ENCODE results near the gene FUT3.

FUT3 gene

DNA sequence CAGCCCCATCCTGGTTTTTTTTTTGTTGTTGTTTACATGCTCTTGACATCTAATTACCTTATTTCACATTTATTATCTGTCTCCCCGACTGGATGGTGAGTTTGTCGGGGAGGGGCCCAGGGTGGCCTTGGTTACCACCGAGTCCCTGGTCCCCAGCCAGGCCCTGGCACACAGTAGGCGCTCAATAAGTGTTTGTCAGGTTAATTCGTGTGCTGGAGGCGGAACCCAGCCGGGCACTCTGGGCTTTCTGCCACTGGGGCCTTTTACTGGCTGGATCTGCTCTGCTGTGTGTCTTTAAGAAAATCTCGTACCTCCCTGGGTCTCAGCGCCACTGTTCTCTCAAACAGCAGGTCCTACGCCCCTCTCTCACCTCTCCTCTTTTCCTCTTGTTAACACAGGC is 41.8 kb downstream of the FUT3 start:
- TF ChIP-seq PAX5 (IDR thresholded peaks at IDR 0.05; ENCODE audit: insufficient read depth, low read length, severe bottlenecking) (no peak), SPI1 (IDR thresholded peaks at IDR 0.05; ENCODE audit: low read depth, low read length) (no peak), POU2F2 (IDR thresholded peaks at IDR 0.05; ENCODE audit: low read depth, low read length) (no peak), TAF1 (IDR thresholded peaks at IDR 0.05; ENCODE audit: low read depth, low read length) (no peak), POLR2A (IDR thresholded peaks at IDR 0.05; ENCODE audit: low read depth, low read length) (no peak), POLR2AphosphoS5 (IDR thresholded peaks at IDR 0.05; ENCODE audit: low read depth, low read length) (no peak)
- DNase-seq (ENCODE audit: insufficient read length, low spot score) (no peak), FAIRE-seq (no peak)

DNA sequence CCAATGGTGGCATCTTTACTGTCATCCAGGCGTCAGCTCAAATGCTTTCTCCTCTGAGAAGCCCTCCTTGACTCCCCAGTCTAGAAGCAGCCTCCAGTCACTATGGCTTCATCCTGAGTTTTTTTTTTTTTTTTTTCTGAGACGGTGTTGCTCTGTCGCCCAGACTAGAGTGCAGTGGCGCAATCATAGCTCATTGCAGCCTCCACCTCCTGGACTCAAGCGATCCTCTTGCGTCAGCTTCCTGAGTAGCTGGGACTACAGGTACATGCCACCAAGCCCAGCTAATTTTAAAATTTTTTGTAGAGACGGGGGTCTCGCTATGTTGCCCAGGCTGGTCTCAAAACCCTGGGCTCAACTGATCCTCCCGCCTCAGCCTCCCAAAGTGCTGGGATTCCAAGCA is 42.2 kb downstream of the FUT3 start:
- FAIRE-seq: no peak
- no peak for DNase-seq (ENCODE audit: insufficient read length, low spot score)
- TF ChIP-seq POU2F2 (IDR thresholded peaks at IDR 0.05; ENCODE audit: low read depth, low read length) (no peak), POLR2A (IDR thresholded peaks at IDR 0.05; ENCODE audit: low read depth, low read length) (no peak), PAX5 (IDR thresholded peaks at IDR 0.05; ENCODE audit: insufficient read depth, low read length, severe bottlenecking) (no peak), TAF1 (IDR thresholded peaks at IDR 0.05; ENCODE audit: low read depth, low read length) (no peak), SPI1 (IDR thresholded peaks at IDR 0.05; ENCODE audit: low read depth, low read length) (no peak), POLR2AphosphoS5 (IDR thresholded peaks at IDR 0.05; ENCODE audit: low read depth, low read length) (no peak)

DNA sequence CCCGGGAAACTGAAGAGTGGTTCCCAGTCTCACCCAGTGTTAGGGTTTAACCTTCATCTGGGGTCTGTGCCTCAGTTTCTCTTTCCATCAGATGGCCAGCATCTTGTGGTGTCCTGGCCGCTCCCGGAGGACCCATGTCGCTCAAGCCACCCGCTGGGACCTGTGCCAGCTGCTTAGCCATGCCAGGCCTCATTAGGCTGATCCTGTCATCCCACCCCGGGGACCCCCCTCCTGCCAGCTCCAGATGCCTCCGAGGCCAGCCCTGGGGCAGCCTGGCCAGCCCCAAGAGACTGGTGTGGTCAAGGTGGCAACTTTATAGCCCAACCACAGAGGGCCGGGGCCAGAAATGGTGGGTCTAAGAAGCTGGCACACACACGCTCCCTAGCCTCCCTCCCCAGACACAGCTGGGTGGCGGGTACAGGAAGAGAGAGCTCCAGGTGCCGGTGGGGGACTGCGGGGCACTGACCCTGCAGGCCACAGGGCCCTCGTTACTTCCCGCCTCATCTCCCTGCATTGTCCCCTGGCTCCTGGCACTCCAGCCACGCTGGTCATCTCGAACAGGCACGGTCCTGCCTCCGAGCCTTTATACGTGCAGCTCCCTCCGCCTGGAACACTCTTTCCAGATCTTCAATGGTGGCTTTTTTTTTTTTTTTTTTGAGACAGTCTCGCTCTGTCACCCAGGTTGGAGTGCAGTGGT is 43.0 kb downstream of the FUT3 start:
- no peak for FAIRE-seq
- no peak for DNase-seq (ENCODE audit: insufficient read length, low spot score)
- no peak for TF ChIP-seq POU2F2 (IDR thresholded peaks at IDR 0.05; ENCODE audit: low read depth, low read length)

DNA sequence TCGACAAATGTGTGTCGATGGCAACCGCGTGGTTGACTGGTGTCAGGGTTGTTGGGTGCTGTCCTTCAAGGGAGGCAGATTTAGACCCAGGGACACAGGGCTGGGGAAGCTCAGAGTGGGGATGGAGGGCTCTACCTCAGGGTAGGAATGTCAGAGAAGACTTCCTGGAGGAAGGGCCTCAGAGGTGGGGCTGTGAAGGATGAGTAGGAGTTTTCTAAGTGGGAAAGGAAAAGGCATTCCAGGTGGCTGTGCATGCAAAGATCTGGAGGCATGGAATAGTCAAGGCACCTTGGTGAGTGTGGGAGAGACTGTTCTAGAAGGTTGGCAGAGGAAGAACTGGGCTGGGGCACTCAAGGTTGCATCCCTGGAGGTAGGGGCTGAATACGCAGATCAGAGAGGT is 44.3 kb downstream of the FUT3 start:
- no peak for TF ChIP-seq POLR2AphosphoS5 (IDR thresholded peaks at IDR 0.05; ENCODE audit: low read depth, low read length)
- TF ChIP-seq PAX5 (IDR thresholded peaks at IDR 0.05; ENCODE audit: insufficient read depth, low read length, severe bottlenecking): no peak
- TF ChIP-seq SPI1 (IDR thresholded peaks at IDR 0.05; ENCODE audit: low read depth, low read length): no peak
- TF ChIP-seq TAF1 (IDR thresholded peaks at IDR 0.05; ENCODE audit: low read depth, low read length): no peak
- no peak for FAIRE-seq
- no peak for DNase-seq (ENCODE audit: insufficient read length, low spot score)

DNA sequence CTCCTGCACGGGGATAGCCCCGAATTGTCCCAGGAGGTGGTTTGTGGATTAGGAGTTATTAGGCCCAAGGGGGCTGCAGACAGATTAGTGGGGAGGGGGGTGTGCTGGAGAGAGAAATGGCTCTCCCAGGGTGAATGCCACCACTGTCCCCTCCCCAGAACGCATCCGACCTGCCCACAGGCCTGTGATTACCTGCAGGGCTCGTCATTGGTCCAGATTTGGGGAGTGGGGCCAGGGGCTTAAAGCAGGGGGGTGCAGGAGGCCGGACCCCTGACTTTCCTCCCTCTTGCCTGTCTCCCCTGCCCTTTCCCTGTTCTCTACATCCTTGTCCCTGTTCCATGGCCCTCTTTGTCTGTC is 45.1 kb downstream of the FUT3 start:
- DNase-seq (ENCODE audit: insufficient read length, low spot score) (no peak), FAIRE-seq (no peak)
- TF ChIP-seq PAX5 (IDR thresholded peaks at IDR 0.05; ENCODE audit: insufficient read depth, low read length, severe bottlenecking): no peak
- no peak for TF ChIP-seq POLR2A (IDR thresholded peaks at IDR 0.05; ENCODE audit: low read depth, low read length)
- TF ChIP-seq TAF1 (IDR thresholded peaks at IDR 0.05; ENCODE audit: low read depth, low read length): no peak
- no peak for TF ChIP-seq POLR2AphosphoS5 (IDR thresholded peaks at IDR 0.05; ENCODE audit: low read depth, low read length)
- no peak for TF ChIP-seq SPI1 (IDR thresholded peaks at IDR 0.05; ENCODE audit: low read depth, low read length)
- no peak for TF ChIP-seq POU2F2 (IDR thresholded peaks at IDR 0.05; ENCODE audit: low read depth, low read length)

DNA sequence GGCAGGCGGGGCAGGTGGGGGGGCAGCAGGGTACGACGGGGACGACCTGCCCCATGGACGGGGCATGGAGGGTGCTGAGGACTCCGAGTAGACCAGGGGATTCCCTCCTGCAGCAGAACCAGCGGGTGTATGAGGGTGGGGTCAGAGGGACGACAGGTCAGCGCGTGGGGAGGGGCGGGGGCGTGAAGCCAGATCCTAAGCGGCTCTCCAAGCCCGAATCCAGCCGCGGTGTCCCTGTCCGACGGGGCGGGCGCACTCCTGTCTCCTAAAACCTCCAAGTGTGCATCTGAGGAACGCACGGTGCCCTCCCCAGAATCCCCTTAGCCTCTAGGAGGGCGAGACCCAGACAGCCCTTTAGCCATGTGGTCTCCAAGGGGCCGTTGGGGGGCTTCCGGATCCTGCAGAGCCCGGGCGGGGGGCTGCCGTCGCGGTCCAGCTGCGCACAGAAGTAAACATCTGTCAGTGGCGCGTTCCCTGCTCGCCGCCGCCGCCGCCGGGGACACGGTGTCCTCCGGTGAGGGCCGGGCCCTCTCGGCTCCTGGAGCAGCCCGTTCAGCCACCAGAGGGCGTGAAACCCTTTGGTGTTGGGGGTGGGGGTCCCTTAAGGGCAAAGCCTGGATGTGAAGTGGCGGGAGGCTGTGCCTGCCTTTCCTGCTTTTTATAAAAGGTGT is 45.7 kb downstream of the FUT3 start:
- DNase-seq (ENCODE audit: insufficient read length, low spot score): peak; percentile 64
- TF ChIP-seq POLR2AphosphoS5 (IDR thresholded peaks at IDR 0.05; ENCODE audit: low read depth, low read length) (no peak), PAX5 (IDR thresholded peaks at IDR 0.05; ENCODE audit: insufficient read depth, low read length, severe bottlenecking) (no peak), SPI1 (IDR thresholded peaks at IDR 0.05; ENCODE audit: low read depth, low read length) (no peak), POU2F2 (IDR thresholded peaks at IDR 0.05; ENCODE audit: low read depth, low read length) (no peak), TAF1 (IDR thresholded peaks at IDR 0.05; ENCODE audit: low read depth, low read length) (no peak), POLR2A (IDR thresholded peaks at IDR 0.05; ENCODE audit: low read depth, low read length) (no peak)
- no peak for FAIRE-seq

DNA sequence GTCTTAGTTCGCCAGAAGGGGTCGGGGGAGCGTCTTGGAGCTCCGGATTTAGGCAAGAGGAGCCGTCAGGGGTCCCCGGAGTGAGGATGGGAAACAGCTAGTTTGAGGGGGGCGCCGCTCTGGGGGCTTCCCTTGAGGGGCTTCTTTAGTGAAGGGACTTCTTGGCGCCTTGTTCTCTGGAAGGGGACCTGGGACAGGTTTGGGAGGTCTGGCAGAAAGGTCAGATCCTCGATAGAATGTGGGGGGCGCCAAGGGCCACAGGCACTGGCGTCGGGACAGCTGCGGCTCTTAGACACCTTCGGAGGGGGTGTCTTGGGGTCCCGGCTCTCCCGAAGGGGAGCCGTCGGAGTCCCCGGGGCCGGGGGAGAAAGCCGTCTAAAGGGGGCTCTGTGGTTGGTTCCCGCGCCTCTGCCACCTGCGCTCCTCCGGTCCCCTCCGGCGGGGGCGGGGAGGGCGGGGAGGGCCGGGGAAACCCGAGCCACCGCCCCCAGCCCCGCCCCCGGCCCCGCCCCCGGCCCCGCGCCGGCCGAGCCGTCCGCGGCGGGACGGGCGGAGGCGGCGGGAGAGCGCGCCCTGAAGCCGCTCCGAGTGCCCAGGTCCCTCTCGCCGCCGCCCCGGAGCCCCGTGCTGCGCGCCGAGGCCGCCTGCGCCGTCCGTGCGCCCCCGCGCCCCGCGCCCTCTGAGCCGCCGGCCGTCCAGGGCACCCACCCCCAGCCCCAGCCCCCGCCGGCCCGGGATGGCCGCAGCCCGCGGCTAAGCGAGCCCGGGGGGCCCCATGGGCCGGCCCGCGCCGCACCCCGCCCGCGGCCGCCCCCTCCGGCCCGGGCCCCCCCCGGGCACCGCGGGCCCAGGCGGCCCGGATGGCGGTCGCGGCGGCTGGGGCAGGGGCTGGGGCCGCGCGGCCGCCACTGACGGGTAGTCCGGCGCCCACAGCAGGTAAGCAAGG is 46.5 kb downstream of the FUT3 start, which contains the start of gene NRTN:
Gene NRTN (plus strand): TSS at position 552 of the 946 bp plus-strand sequence. CDS start 19,099 bp downstream, outside the sequence.
- TF ChIP-seq POLR2A (IDR thresholded peaks at IDR 0.05; ENCODE audit: low read depth, low read length) (no peak), TAF1 (IDR thresholded peaks at IDR 0.05; ENCODE audit: low read depth, low read length) (no peak), SPI1 (IDR thresholded peaks at IDR 0.05; ENCODE audit: low read depth, low read length) (no peak), POU2F2 (IDR thresholded peaks at IDR 0.05; ENCODE audit: low read depth, low read length) (no peak), PAX5 (IDR thresholded peaks at IDR 0.05; ENCODE audit: insufficient read depth, low read length, severe bottlenecking) (no peak), POLR2AphosphoS5 (IDR thresholded peaks at IDR 0.05; ENCODE audit: low read depth, low read length) (no peak)
- no peak for FAIRE-seq
- DNase-seq (ENCODE audit: insufficient read length, low spot score): peak; percentile 68

DNA sequence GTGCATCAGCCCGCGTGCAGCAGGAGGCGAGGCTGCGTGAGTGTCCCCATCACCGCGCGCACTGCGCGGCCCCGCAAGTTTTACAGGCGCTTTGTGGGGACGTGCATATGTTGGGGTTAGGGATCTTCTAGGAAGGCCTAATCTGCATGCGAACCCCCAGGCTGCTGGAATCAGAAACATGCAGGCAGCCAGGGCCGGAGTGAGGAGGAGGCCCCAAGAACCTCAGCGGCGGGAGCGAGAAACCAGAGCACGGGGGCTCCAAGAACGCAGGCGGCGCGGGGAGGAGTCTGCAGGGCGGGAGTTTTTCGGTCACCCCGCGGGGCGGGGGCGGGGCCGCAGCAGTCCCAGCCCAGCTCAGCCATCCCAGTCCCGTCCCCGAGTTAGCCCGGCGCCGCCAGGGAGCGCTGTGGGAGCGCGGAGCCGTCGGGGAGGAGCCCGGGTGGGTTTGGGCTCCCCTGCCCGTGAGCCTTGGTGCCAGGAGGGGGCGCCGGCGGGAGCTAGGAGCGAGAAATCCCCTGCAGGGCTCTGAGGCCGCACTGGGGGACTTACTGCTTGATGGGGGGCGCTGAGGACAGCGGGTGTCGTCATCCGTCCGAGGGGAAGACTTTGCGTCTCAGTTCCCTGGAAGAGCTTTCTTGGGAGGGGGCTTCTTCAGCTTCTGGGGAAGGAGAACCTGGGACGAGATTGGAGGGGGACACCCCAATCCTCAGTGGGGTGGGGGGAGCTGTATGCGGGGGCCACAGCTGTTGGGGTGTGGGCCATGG is 47.3 kb downstream of the FUT3 start:
- no peak for TF ChIP-seq POLR2A (IDR thresholded peaks at IDR 0.05; ENCODE audit: low read depth, low read length)
- TF ChIP-seq POLR2AphosphoS5 (IDR thresholded peaks at IDR 0.05; ENCODE audit: low read depth, low read length): no peak
- TF ChIP-seq POU2F2 (IDR thresholded peaks at IDR 0.05; ENCODE audit: low read depth, low read length): no peak
- no peak for TF ChIP-seq PAX5 (IDR thresholded peaks at IDR 0.05; ENCODE audit: insufficient read depth, low read length, severe bottlenecking)
- no peak for TF ChIP-seq TAF1 (IDR thresholded peaks at IDR 0.05; ENCODE audit: low read depth, low read length)
- no peak for TF ChIP-seq SPI1 (IDR thresholded peaks at IDR 0.05; ENCODE audit: low read depth, low read length)
- peak; percentile 98 for DNase-seq (ENCODE audit: insufficient read length, low spot score)
- FAIRE-seq: peak; percentile 94

DNA sequence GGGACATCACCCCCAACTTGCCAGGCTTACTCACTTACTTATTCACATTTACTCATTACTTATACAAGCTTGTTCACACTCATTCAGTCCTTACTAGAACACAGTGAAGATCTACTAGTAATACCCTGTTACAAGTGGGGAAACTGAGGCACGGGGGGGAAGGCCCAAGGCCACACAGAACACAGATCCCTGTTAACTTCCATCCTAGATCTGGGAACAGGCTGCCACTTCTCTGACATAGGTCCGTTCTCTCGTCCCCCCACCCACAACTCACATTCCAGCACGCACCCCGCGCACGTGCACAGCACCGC is 47.9 kb downstream of the FUT3 start:
- TF ChIP-seq PAX5 (IDR thresholded peaks at IDR 0.05; ENCODE audit: insufficient read depth, low read length, severe bottlenecking) (no peak), POLR2AphosphoS5 (IDR thresholded peaks at IDR 0.05; ENCODE audit: low read depth, low read length) (no peak), TAF1 (IDR thresholded peaks at IDR 0.05; ENCODE audit: low read depth, low read length) (no peak), POLR2A (IDR thresholded peaks at IDR 0.05; ENCODE audit: low read depth, low read length) (no peak), POU2F2 (IDR thresholded peaks at IDR 0.05; ENCODE audit: low read depth, low read length) (no peak), SPI1 (IDR thresholded peaks at IDR 0.05; ENCODE audit: low read depth, low read length) (no peak)

More for the DNA sequence above, 47.9 kb downstream of the FUT3 start:
- FAIRE-seq (peak; percentile 47), DNase-seq (ENCODE audit: insufficient read length, low spot score) (no peak)
